ENCODE measurements around the gene CGN. TPM values are rescaled to one million over a fixed set of nuclear protein-coding genes. Genes with fewer than 3 reads are reported as not detected.

Gene CGN
- total and polyA plus RNA-seq, 2 of the 13 experiments (the other 11 are each of a cell fraction or from before 2014, with no cell fraction given), result 0.75 to 0.81 TPM

DNA sequence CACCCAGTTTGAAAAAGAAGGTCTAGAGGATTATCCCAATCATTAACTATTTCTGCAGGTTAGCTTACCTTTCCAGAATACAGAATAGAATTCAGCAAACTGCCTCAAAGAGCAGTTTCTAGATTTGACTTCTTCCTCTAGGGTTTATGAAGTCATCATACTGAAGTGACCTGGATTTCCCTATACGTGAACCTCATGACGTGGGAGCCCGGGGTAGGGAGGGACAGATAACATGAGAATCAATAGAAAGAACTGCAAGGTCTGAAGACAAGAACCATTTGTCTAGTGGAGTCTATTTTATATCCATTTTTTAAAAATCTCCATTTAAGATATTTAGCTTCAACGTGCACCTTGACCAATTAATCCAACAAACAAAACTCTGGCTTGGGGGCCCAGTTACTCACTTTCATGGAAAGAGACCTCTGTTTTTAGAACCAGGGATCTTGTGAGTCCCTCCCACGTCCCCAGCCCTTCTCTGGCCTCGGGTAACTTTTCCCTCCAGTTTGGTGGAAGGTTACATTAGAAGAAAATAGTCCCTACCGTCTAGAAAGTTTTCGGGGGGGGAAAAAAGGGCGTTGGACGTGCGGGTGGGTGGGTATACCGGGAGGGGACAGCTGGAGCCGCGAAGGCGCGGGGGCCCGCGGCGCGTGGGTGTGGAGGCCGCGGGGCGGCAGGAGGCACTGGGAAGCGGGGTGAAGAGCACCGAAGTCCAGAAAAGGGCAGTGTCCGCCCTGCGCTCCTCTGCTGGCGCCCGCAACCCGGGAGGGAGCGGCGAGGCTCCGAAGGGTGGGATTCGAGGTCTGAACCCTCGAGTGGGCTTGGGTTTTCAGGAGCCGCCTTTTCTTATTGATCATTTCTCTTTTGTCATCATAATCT lies 38.1 kb upstream of the CGN start (continued):
- TF ChIP-seq, protein P1, sequence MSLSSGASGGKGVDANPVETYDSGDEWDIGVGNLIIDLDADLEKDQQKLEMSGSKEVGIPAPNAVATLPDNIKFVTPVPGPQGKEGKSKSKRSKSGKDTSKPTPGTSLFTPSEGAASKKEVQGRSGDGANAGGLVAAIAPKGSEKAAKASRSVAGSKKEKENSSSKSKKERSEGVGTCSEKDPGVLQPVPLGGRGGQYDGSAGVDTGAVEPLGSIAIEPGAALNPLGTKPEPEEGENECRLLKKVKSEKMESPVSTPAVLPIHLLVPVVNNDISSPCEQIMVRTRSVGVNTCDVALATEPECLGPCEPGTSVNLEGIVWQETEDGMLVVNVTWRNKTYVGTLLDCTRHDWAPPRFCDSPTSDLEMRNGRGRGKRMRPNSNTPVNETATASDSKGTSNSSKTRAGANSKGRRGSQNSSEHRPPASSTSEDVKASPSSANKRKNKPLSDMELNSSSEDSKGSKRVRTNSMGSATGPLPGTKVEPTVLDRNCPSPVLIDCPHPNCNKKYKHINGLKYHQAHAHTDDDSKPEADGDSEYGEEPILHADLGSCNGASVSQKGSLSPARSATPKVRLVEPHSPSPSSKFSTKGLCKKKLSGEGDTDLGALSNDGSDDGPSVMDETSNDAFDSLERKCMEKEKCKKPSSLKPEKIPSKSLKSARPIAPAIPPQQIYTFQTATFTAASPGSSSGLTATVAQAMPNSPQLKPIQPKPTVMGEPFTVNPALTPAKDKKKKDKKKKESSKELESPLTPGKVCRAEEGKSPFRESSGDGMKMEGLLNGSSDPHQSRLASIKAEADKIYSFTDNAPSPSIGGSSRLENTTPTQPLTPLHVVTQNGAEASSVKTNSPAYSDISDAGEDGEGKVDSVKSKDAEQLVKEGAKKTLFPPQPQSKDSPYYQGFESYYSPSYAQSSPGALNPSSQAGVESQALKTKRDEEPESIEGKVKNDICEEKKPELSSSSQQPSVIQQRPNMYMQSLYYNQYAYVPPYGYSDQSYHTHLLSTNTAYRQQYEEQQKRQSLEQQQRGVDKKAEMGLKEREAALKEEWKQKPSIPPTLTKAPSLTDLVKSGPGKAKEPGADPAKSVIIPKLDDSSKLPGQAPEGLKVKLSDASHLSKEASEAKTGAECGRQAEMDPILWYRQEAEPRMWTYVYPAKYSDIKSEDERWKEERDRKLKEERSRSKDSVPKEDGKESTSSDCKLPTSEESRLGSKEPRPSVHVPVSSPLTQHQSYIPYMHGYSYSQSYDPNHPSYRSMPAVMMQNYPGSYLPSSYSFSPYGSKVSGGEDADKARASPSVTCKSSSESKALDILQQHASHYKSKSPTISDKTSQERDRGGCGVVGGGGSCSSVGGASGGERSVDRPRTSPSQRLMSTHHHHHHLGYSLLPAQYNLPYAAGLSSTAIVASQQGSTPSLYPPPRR (CRISPR knock-in tag; IDR thresholded peaks at IDR 0.05; ENCODE audit: borderline replicate concordance), result no peak
- TF ChIP-seq CREB1 (IDR thresholded peaks at IDR 0.05) (no peak), CREB1 (CRISPR knock-in tag; IDR thresholded peaks at IDR 0.05) (peak; percentile 79), SSRP1 (CRISPR knock-in tag; IDR thresholded peaks at IDR 0.05) (no peak), ZNF616 (CRISPR knock-in tag; IDR thresholded peaks at IDR 0.05; ENCODE audit: low read depth) (no peak), ZNF432 (CRISPR knock-in tag; IDR thresholded peaks at IDR 0.05; ENCODE audit: borderline replicate concordance) (no peak), ZNF781 (CRISPR knock-in tag; IDR thresholded peaks at IDR 0.05; ENCODE audit: borderline replicate concordance, not compliant biosample characterization) (no peak), HES4 (CRISPR knock-in tag; IDR thresholded peaks at IDR 0.05; ENCODE audit: borderline replicate concordance) (no peak), MAFG (CRISPR knock-in tag; IDR thresholded peaks at IDR 0.05) (no peak), THAP11 (CRISPR knock-in tag; IDR thresholded peaks at IDR 0.05) (0 out of 2 replicates have a peak, but pooled peaks have one; percentile 23), HNRNPUL1 (IDR thresholded peaks at IDR 0.05; ENCODE audit: low read depth, low read length) (no peak), NFE2 (CRISPR knock-in tag; IDR thresholded peaks at IDR 0.05) (no peak), ZNF652 (CRISPR knock-in tag; IDR thresholded peaks at IDR 0.05; ENCODE audit: borderline replicate concordance, low read depth) (no peak), ZC3H13 (CRISPR knock-in tag; IDR thresholded peaks at IDR 0.05) (no peak)
- TF ChIP-seq, protein P2, sequence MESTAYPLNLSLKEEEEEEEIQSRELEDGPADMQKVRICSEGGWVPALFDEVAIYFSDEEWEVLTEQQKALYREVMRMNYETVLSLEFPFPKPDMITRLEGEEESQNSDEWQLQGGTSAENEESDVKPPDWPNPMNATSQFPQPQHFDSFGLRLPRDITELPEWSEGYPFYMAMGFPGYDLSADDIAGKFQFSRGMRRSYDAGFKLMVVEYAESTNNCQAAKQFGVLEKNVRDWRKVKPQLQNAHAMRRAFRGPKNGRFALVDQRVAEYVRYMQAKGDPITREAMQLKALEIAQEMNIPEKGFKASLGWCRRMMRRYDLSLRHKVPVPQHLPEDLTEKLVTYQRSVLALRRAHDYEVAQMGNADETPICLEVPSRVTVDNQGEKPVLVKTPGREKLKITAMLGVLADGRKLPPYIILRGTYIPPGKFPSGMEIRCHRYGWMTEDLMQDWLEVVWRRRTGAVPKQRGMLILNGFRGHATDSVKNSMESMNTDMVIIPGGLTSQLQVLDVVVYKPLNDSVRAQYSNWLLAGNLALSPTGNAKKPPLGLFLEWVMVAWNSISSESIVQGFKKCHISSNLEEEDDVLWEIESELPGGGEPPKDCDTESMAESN (CRISPR knock-in tag; conservative IDR thresholded peaks at IDR 0.05), result no peak
- TF ChIP-seq, protein P3, sequence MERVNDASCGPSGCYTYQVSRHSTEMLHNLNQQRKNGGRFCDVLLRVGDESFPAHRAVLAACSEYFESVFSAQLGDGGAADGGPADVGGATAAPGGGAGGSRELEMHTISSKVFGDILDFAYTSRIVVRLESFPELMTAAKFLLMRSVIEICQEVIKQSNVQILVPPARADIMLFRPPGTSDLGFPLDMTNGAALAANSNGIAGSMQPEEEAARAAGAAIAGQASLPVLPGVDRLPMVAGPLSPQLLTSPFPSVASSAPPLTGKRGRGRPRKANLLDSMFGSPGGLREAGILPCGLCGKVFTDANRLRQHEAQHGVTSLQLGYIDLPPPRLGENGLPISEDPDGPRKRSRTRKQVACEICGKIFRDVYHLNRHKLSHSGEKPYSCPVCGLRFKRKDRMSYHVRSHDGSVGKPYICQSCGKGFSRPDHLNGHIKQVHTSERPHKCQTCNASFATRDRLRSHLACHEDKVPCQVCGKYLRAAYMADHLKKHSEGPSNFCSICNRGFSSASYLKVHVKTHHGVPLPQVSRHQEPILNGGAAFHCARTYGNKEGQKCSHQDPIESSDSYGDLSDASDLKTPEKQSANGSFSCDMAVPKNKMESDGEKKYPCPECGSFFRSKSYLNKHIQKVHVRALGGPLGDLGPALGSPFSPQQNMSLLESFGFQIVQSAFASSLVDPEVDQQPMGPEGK (CRISPR knock-in tag; IDR thresholded peaks at IDR 0.05), result peak; percentile 66
